OCI-LY3 (cell line): ENCODE measurements around the gene ZFP36L1.

Source experiments
- H2AFZ ChIP-seq: fragments of 200-600, 300-600 bp; shearing (Covaris generic); 2 replicates; pipeline ENCODE4 v1.6.0; 2014; ENCODE audit warnings: antibody characterized with exemption, low read depth, low read length
- H3K27ac ChIP-seq: fragments of 200-600, 300-600 bp; sonication (generic); 2 replicates; pipeline ENCODE4 v1.5.1; 2014; ENCODE audit warnings: mild to moderate bottlenecking, low read length, moderate library complexity, mixed read lengths
- H3K27me3 ChIP-seq: fragments of 200-600, 300-600 bp; sonication (generic); 2 replicates; pipeline ENCODE4 v1.6.1; 2014; ENCODE audit warnings: low read depth, low read length, mixed read lengths
- H3K36me3 ChIP-seq: fragments of 200-600, 300-600 bp; sonication (generic); replicated peaks from 2 replicates; pipeline ENCODE3; 2014; ENCODE audit warnings: low read depth, low read length, mixed read lengths
- H3K4me1 ChIP-seq: fragments of 300-600, 200-600 bp; sonication (generic); 2 replicates; pipeline ENCODE4 v1.6.1; 2014; ENCODE audit warnings: low read length, mixed read lengths
- H3K4me2 ChIP-seq: fragments of 200-600, 300-600 bp; sonication (generic); 2 replicates; pipeline ENCODE4 v1.6.1; 2014; ENCODE audit warnings: low read length, mixed read lengths
- H3K4me3 ChIP-seq: fragments of 300-600, 200-600 bp; sonication (generic); 2 replicates; pipeline ENCODE4 v1.5.1; 2014; ENCODE audit warnings: antibody characterized with exemption, mild to moderate bottlenecking, low read length, moderate library complexity
- H3K79me2 ChIP-seq: fragments of 300-600, 200-600 bp; shearing (Covaris generic); 2 replicates; pipeline ENCODE4 v1.6.1; 2014; ENCODE audit warnings: mild to moderate bottlenecking, low read length, mixed read lengths
- H3K9ac ChIP-seq: fragments of 300-600, 200-600 bp; shearing (Covaris generic); 2 replicates; pipeline ENCODE4 v1.6.0; 2014; ENCODE audit warnings: mild to moderate bottlenecking, low read length, moderate library complexity
- H3K9me3 ChIP-seq: fragments of 200-600, 300-600 bp; shearing (Covaris generic); 2 replicates; pipeline ENCODE4 v1.6.1; 2014; ENCODE audit warnings: low read length, mixed read lengths; ENCODE audit not compliant: insufficient read depth
- H4K20me1 ChIP-seq: fragments of 200-600, 300-600 bp; sonication (generic); 2 replicates; pipeline ENCODE4 v1.6.1; 2016; ENCODE audit warnings: low read length, mixed read lengths; ENCODE audit not compliant: insufficient read depth
- CTCF ChIP-seq: fragments of 200-600, 300-600 bp; sonication (generic); IDR thresholded peaks from 2 replicates; pipeline ENCODE4 v1.5.1; 2014; ENCODE audit warnings: antibody characterized with exemption, low read length, low read depth
- EZH2phosphoT487 ChIP-seq: fragments of 200-600 bp; shearing (Covaris generic); IDR thresholded peaks from 2 replicates; pipeline ENCODE4 v1.6.1; 2018; ENCODE audit warnings: antibody characterized with exemption, mixed run types, low read depth

ZFP36L1 gene

DNA sequence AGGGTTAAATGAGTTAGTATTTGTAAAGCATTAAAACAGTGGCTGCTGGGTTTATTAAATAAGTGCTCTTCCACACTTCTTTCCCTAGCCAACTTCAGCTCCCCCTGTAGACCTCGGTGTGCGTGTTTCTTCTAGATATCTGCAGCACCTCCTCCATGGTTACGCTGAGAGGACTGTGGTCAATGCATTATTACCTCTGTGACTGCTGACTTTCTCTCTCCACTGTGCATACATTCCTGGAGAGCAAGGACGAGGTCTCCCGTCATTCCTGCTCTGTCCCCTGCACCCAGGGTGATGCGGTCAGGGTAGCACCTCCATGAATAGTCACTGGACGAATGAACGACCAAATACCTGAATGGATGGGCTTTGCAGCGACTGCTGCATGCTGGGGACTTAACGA lies 44.6 kb downstream of the ZFP36L1 start:
- Histone ChIP-seq H3K4me2 (no peak overlapping the region), H3K9me3 (no peaks in the 10 kb centered on the region), H3K9ac (no peak overlapping the region), H3K27me3 (peaks cover 27% of the 10 kb centered on the region), H3K27ac (no peak overlapping the region), H3K79me2 (no peaks in the 10 kb centered on the region), H3K36me3 (peaks cover 3% of the 10 kb centered on the region), H3K4me1 (peaks cover 4% of the 10 kb centered on the region), H3K4me3 (no peak overlapping the region), H2AFZ (no peak overlapping the region), H4K20me1 (no peaks in the 10 kb centered on the region)
- no peak for TF ChIP-seq CTCF
- TF ChIP-seq EZH2phosphoT487 = no peak

- Histone ChIP-seq H3K79me2 (no peaks in the 10 kb centered on the region), H4K20me1 (no peaks in the 10 kb centered on the region), H2AFZ (no peak overlapping the region), H3K4me3 (no peak overlapping the region), H3K36me3 (peaks cover 10% of the 10 kb centered on the region), H3K9me3 (no peaks in the 10 kb centered on the region), H3K27ac (no peak overlapping the region), H3K4me1 (peaks cover 12% of the 10 kb centered on the region), H3K27me3 (peaks cover 31% of the 10 kb centered on the region), H3K4me2 (no peak overlapping the region), H3K9ac (no peak overlapping the region)
- TF ChIP-seq EZH2phosphoT487 = no peak
- no peak for TF ChIP-seq CTCF
Observed at GRCh38 chr14:68747393-68747792, 45.5 kb downstream of the ZFP36L1 start.

DNA sequence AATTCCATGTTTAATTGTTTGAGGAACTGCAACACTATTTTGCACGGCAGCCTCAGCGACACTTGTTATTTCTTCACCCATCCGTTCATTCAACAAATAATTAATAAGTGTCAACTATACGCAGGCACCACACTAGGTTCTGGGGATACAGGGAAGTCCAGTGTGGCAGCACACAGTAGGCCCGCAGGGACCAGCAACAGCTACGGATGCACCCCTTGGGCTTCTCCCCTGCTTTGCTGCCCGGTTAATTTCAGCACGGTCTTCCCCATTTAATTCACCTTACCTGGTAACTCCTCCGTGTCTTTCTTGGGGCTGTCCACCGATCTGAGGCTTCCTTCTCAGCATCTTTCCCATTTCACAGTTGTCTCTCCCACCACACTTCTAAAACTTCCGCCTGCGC lies 48.3 kb downstream of the ZFP36L1 start:
- Histone ChIP-seq H3K4me2 (no peak overlapping the region), H3K27ac (no peak overlapping the region), H3K27me3 (peaks cover 33% of the 10 kb centered on the region), H3K79me2 (no peaks in the 10 kb centered on the region), H3K36me3 (peaks cover 23% of the 10 kb centered on the region), H2AFZ (no peak overlapping the region), H3K9me3 (peaks cover 11% of the 10 kb centered on the region), H3K4me1 (peaks cover 30% of the 10 kb centered on the region), H3K4me3 (no peak overlapping the region), H3K9ac (no peak overlapping the region), H4K20me1 (no peaks in the 10 kb centered on the region)
- TF ChIP-seq EZH2phosphoT487 (no peak), CTCF (no peak)

GRCh38 chr14:68741839-68742470 lies 50.9 kb downstream of the ZFP36L1 start:
- H4K20me1 ChIP-seq = no peaks in the 10 kb centered on the region
- H2AFZ ChIP-seq = no peak overlapping the region
- H3K9me3 ChIP-seq = peaks cover 11% of the 10 kb centered on the region
- peaks cover 26% of the 10 kb centered on the region for H3K36me3 ChIP-seq
- H3K9ac ChIP-seq = peak overlapping the region; percentile 44; the same call in 1 of the 2 replicates
- H3K4me2 ChIP-seq = peak overlapping the region; percentile 49
- H3K27me3 ChIP-seq = peaks cover 27% of the 10 kb centered on the region
- peak overlapping the region; percentile 82 for H3K27ac ChIP-seq
- H3K4me3 ChIP-seq = peak overlapping the region; percentile 17; the same call in 1 of the 2 replicates
- no peak for TF ChIP-seq CTCF
- peak; percentile 96 for TF ChIP-seq EZH2phosphoT487
- H3K4me1 ChIP-seq = peaks cover 37% of the 10 kb centered on the region
- no peaks in the 10 kb centered on the region for H3K79me2 ChIP-seq
